Lung microvascular endothelial cell (primary cell): ENCODE results near the gene RAX. TPM values are rescaled to one million over a fixed set of nuclear protein-coding genes. Genes with fewer than 3 reads are reported as not detected.
"Not testable (repeated sequence)": the region's sequence is repeated elsewhere in the genome, so short reads cannot be mapped to it uniquely, and the experiment has no call there.

Experiments
- DNase-seq, 2 donors: peaks; one replicate each; pipeline versions ENCODE4 v3.0.0 to v3.0.0-alpha.2; 2010; ENCODE audit warnings: low read depth in 2 of 2
- total RNA-seq: library from RNA; depleted of rRNA; stranded (reverse); fragments of >200 nt; gene quantifications from 2 replicates; pipeline ENCODE4 v1.2.1, GENCODE V29; 2014

Gene RAX
- total RNA-seq, 1 donor from 2014 or later = not detected

GRCh38 chr18:59273759-59274532 is 692 bp upstream of the RAX start:
- no peak for DNase-seq

GRCh38 chr18:59272221-59272888 is 899 bp downstream of the RAX start:
- DNase-seq = no peak

GRCh38 chr18:59271606-59272220 is 1.5 kb downstream of the RAX start:
- DNase-seq = no peak

GRCh38 chr18:59270689-59271257 is 2.5 kb downstream of the RAX start:
- DNase-seq = no peak

GRCh38 chr18:59269563-59270119 is 3.6 kb downstream of the RAX start:
- DNase-seq = no peak

- peak; percentile 50 to 55 for DNase-seq
Observed at GRCh38 chr18:59268721-59269562, 4.3 kb downstream of the RAX start.

- DNase-seq = no peak
Observed at GRCh38 chr18:59268127-59268720, 5.0 kb downstream of the RAX start.

GRCh38 chr18:59267503-59268126 is 5.6 kb downstream of the RAX start:
- no peak for DNase-seq

- DNase-seq = no peak
Observed at GRCh38 chr18:59266886-59267502, 6.3 kb downstream of the RAX start.

GRCh38 chr18:59266459-59266858 is 6.8 kb downstream of the RAX start:
- DNase-seq = no peak

- no peak for DNase-seq
Observed at GRCh38 chr18:59265974-59266369, 7.3 kb downstream of the RAX start.

GRCh38 chr18:59265246-59265973 is 7.8 kb downstream of the RAX start:
- DNase-seq = no peak

- DNase-seq = no peak
Observed at GRCh38 chr18:59264651-59265245, 8.5 kb downstream of the RAX start.

GRCh38 chr18:59264121-59264571 is 9.1 kb downstream of the RAX start:
- DNase-seq = no peak

- DNase-seq = no peak
Observed at GRCh38 chr18:59263661-59264060, 9.6 kb downstream of the RAX start.

- DNase-seq = not testable (repeated sequence)
Observed at GRCh38 chr18:59262243-59262642, 11.0 kb downstream of the RAX start.

- not testable (repeated sequence) for DNase-seq
Observed at GRCh38 chr18:59261842-59262241, 11.4 kb downstream of the RAX start.

GRCh38 chr18:59255491-59255890 is 17.8 kb downstream of the RAX start:
- DNase-seq = not testable (repeated sequence)
